GM21526 (cell line): Measurements from ENCODE around the gene RFLNA.

Experiments used
- ATAC-seq: cut with Tn5 transposase; IDR thresholded peaks from one replicate; pipeline ENCODE4 v1.9.1; 2021; ENCODE audit warnings: moderate library complexity; ENCODE audit not compliant: unreplicated experiment, low FRiP score

RFLNA gene

DNA sequence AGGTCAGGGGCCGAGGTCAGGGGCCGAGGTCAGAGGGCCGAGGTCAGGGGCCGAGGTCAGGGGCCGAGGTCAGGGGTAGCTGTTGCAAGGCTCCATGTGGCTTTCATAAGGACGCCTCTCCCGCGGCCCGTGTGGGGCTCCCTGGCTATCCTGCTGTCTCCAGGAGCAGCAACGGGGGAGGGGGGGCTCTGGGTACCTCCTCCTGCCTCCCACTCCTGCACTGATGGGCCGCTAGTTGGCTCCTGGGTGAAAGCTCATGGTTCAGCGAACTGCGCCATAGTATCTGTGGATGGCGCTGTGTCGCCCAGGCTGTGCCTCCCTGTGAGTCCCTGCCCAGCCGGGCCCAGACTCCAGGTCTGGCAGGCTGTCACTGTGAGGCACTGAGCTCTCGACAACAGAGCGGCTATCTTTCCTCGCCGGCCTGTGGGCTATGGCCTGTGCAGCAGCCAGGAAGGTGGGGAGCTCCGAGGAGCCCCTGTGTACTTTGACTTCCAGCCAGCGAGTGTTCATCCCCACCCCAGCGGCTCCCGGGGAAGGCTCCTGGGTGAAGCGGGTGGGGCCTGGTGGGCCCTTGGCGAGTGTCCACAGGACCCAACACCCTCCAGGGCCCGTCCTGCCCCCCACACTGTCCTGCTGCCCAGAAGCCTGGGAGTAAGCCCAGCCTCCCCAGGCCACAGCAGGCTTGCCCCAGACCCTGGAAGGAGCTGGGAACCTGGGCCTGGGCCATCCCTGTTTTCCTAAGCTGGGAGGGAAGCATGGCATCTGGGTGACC lies 8.1 kb downstream of the RFLNA start:
- no peak for ATAC-seq

DNA sequence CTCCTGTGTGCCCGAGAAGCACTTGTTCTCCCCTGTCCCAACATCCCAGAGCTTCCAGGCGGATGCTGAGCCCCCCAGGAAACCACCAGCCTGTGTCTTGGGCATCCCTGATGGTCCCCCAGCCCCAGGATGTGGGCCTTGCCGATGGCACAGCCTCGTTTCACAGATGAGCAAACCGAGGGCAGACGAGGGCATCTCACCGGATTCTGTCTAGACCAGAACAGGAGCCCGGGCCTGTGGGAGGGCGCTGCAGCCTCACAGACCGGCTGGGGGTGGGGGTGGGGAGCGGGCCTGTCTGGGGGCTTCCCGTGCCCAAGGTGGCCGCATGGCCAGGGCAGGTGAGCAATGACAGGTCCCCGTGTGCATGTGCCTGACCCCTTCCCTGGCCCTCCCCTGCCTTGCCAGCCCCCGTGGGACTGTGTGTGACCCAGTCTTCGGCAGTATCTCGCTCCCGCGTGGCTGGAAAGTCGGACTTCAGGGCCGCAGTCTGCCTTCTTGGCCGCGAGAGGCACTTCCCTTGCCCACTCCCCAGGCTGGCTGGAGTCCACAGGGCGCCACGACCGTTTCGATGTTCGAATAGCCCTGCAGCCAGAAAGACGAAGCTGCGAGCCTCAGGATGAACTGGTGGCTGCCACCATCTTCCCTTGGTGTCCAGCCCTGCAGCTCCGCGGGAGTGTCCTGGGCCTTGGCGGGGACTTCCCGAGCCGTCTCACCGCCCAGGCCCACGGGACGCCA lies 8.9 kb downstream of the RFLNA start:
- no peak for ATAC-seq

DNA sequence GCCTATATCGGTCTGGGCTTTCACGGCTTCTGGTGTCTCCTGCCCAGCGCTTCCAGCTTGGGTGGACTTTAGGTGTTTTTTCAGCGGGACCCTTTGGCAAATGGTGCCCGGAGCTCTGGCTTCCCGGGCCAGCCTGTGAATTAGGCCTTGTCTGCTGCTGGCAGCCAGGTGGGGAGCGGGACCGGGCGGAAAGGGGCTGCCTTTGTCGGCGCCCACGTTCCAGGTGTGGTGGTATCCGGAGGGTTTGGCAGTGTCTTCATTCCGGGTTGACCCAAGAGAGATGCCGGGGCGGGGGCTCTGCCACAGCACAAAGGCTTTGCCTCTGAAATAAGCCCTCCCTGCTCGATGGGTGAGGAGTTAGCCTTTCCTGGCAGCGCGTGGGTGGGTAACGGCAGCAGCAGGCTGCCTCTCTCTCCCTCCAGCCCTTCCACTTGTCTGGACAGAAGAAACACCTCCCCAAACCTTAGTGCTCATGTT lies 9.5 kb downstream of the RFLNA start:
- ATAC-seq, result no peak

DNA sequence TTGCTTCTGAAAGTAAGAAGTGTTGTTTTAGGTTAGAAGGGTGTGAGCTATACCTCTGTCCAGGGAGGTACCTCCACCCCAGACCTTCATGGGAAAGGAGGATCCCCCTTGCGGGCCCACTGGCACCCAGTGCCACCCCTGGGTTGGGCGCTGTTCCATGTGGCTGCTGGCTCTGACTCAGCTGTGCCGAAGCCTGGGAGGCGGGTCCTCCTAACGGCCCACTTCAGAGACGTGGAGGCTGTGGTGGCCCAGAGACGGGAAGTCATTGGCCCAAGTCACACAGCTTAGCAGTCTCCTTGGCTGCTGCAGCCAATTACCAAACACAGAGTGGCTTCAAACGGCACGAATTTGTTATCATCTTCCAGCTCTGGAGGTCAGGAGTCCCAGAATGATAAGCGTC lies 10.2 kb downstream of the RFLNA start:
- ATAC-seq, result no peak

GRCh38 chr12:124305776-124306685 lies 11.1 kb downstream of the RFLNA start:
- ATAC-seq, result no peak

GRCh38 chr12:124306686-124307555 lies 12.0 kb downstream of the RFLNA start:
- no peak for ATAC-seq

- ATAC-seq, result no peak
Measured at GRCh38 chr12:124307556-124307825, 12.6 kb downstream of the RFLNA start.

- no peak for ATAC-seq
Measured at GRCh38 chr12:124308741-124309140, 13.8 kb downstream of the RFLNA start.

- no peak for ATAC-seq
Measured at GRCh38 chr12:124309231-124309630, 14.3 kb downstream of the RFLNA start.

DNA sequence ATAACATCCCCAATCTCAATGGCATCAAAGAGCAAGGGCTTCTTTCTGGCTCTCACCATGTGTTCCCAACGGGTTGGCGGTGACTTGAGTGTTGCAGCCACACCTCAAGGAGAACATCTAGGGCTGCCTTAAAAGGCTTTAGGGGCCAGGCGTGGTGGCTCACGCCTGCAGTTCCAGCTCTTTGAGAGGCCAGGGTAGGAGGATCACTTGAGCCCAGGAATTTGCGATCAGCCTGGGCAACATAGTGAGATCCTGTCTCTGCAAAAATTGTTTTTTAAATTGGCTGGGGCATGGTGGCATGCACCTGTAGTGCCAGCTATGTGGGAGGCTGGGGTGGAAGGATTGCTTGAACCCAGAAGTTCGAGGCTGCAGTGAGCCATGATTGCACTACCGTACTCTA lies 14.9 kb downstream of the RFLNA start:
- ATAC-seq, result no peak

GRCh38 chr12:124310178-124310577 lies 15.3 kb downstream of the RFLNA start:
- no peak for ATAC-seq

DNA sequence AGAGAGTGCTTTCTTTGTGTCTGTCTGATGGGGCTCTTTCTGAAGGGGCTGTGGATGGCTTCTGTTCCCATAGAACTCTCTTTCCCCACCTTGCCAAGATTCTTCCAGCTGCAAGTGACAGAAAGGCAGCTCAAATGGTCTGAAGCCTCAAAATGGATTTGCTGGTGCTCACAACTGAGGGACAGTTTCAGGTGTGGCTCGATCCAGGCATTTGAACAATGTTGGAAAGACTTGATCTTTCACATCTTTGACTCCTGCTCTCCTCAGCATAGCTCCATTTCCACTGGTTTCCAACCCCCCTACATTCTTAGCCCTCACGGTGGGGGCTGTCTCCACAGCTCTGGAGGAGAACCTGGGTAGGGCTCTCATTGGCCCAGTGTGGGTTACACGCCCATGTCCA lies 15.9 kb downstream of the RFLNA start:
- ATAC-seq, result no peak

DNA sequence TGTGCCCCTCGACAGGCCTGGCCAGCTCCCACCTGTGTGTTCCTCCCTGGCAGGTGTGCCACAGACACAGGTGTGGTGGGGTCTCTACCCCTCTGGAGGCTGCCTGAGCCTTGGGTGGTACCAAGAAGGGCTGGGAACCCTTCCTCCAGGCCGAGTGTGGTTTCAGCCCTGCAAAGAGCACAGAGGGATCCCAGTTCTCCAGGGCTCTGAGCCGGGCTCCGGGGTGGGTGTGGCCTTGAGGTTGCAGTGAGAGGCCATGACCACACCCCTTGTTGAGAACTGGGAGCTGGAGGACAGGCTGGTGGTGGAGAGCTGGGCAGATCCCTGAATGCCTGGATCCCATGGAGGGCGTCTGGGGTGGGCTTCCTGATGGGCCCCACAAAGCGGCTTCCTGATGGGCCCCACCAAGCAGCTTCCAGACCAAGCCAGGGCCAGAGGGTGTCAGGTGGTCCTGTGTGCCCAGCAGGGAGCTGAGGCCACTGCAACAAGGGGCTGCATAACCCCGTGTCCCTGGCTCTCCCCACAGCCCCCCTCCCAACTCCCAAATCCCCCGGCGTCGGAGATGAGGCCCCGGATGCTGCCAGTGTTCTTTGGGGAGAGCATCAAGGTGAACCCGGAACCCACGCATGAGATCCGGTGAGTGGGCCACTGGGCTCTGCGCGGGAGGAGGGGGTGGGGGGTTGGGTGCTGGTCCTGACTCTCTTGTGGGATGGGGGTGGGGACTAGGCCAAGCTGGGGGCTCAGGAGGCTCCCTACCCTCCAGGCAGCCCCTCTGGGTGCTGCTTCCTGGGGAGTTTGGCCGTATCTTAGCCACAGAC lies 16.6 kb downstream of the RFLNA start:
- no peak for ATAC-seq

- ATAC-seq, result no peak
Measured at GRCh38 chr12:124312601-124313000, 17.7 kb downstream of the RFLNA start.

- ATAC-seq, result no peak
Measured at GRCh38 chr12:124314207-124314606, 19.3 kb downstream of the RFLNA start.

- ATAC-seq, result no peak
Measured at GRCh38 chr12:124314766-124315165, 19.9 kb downstream of the RFLNA start.

DNA sequence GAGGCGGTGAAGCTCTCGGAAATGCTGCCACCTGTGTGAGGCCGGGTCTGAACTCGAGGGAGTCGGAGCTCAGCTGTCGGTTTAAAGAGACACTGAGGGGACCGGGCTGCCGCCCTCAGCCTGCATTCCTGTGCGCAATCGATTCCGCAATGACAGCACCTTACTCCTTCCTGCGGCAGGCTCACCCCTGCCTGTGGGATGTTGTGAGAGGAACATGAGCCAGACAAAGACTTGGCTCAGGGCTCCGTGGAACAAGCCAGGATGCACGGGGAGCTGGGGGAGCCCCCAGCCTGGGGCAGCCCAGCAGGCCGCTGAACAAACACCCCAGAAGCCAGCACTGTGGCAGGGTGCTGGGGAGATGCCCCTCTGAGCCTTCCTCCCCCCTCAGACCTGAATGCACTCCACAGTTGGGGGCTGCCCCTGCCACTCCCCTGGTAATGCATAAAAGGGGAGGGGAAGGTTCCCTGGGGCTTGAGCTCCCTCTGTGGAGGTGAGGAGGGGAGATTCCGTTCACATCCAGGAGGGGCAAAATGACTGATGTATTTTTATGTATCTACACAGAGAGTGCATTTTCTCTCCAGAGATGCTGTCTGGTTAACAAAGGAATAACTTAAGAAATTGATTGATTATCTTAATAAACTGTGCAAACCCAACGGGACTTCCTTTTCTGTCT lies 20.6 kb downstream of the RFLNA start:
- no peak for ATAC-seq

GRCh38 chr12:124316257-124316900 lies 21.5 kb downstream of the RFLNA start:
- no peak for ATAC-seq
